PC-3 (cell line): Measurements from ENCODE around the gene DCLRE1C. TPM values are rescaled to one million over a fixed set of nuclear protein-coding genes. Genes with fewer than 3 reads are reported as not detected.

ENCODE experiments used
- ATAC-seq: fragments of 200-7000 bp; cut with Tn5 transposase; 2 replicates; pipeline ENCODE4 v1.9.1; 2020; ENCODE audit warnings: mild to moderate bottlenecking, moderate library complexity
- BruUV-seq: library from RNA; stranded (reverse); fragments of 400-500 nt; replicated peaks from 2 replicates; lab custom pipeline; 2021; lab: Mats Ljungman, UMichigan
- CTCF ChIA-PET: fragments of 300-600 bp; sonication (Branson Sonifier 250); formaldehyde crosslinking; loops from one replicate; lab custom pipeline; 2022; ENCODE audit warnings: antibody characterized with exemption; lab: Charles Lee
- POLR2A ChIA-PET: fragments of 300-600 bp; sonication (Branson Sonifier 250); formaldehyde crosslinking; loops from one replicate; lab custom pipeline; 2022; ENCODE audit warnings: antibody characterized with exemption; ENCODE audit not compliant: unreplicated experiment; lab: Charles Lee
- DNase-seq: peaks from one replicate; pipeline ENCODE4 v3.0.0-alpha.2; 2015
- H2AFZ ChIP-seq: fragments of 300-600 bp; sonication (generic); 2 replicates; pipeline ENCODE4 v1.6.0; 2016; ENCODE audit warnings: antibody characterized with exemption, low read length
- H3F3A ChIP-seq: fragments of 300-600 bp; sonication (generic); one replicate; pipeline ENCODE4 v1.6.0; 2017; ENCODE audit warnings: antibody characterized with exemption, low read length, control low read depth, mild to moderate bottlenecking; ENCODE audit not compliant: unreplicated experiment
- H3K27ac ChIP-seq: fragments of 300-600 bp; sonication (generic); 2 replicates; pipeline ENCODE4 v1.5.1; 2016; ENCODE audit warnings: mild to moderate bottlenecking, low read length
- H3K27me3 ChIP-seq: fragments of 300-600 bp; sonication (generic); 2 replicates; pipeline ENCODE4 v1.6.1; 2016; ENCODE audit warnings: low read length, mixed read lengths
- H3K36me3 ChIP-seq: fragments of 300-600 bp; sonication (generic); 2 replicates; pipeline ENCODE4 v1.6.1; 2016; ENCODE audit warnings: low read depth, mixed run types, low read length, mixed read lengths
- H3K4me1 ChIP-seq: fragments of 300-600 bp; sonication (generic); 2 replicates; pipeline ENCODE4 v1.5.1; 2016; ENCODE audit warnings: low read length; ENCODE audit not compliant: insufficient read depth
- H3K4me2 ChIP-seq: fragments of 300-600 bp; sonication (generic); 2 replicates; pipeline ENCODE4 v1.6.0; 2016; ENCODE audit warnings: low read length
- H3K4me3 ChIP-seq: fragments of 300-600 bp; sonication (generic); 2 replicates; pipeline ENCODE4 v1.5.1; 2016; ENCODE audit warnings: mild to moderate bottlenecking, low read length, mixed read lengths
- H3K79me2 ChIP-seq: fragments of 300-600 bp; sonication (generic); 2 replicates; pipeline ENCODE4 v1.6.1; 2017; ENCODE audit warnings: low read length, mixed read lengths
- H3K9ac ChIP-seq: fragments of 300-600 bp; sonication (generic); 2 replicates; pipeline ENCODE4 v1.6.0; 2016; ENCODE audit warnings: mild to moderate bottlenecking, low read length
- H3K9me2 ChIP-seq: fragments of 300-600 bp; sonication (generic); replicated peaks from 2 replicates; pipeline ENCODE4 v1.6.1; 2016; ENCODE audit warnings: mixed run types, low read length, mixed read lengths
- H3K9me3 ChIP-seq: fragments of 300-600 bp; sonication (generic); 2 replicates; pipeline ENCODE4 v1.6.1; 2016; ENCODE audit warnings: low read length, mixed read lengths
- H4K20me1 ChIP-seq: fragments of 300-600 bp; sonication (generic); 2 replicates; pipeline ENCODE4 v1.6.1; 2016; ENCODE audit warnings: low read length, mixed read lengths
- CTCF ChIP-seq: fragments of 300-600 bp; sonication (generic); conservative IDR thresholded peaks from 2 replicates; pipeline ENCODE4 v1.5.1; 2017; ENCODE audit warnings: antibody characterized with exemption, low read depth, mild to moderate bottlenecking, low read length
- EZH2 ChIP-seq: fragments of 300-600 bp; sonication (generic); IDR thresholded peaks from one replicate; pipeline ENCODE4 v1.6.1; 2017; ENCODE audit warnings: antibody characterized with exemption, mild to moderate bottlenecking, low read length; ENCODE audit not compliant: unreplicated experiment
- EZH2phosphoT487 ChIP-seq: fragments of 300-600 bp; sonication (generic); IDR thresholded peaks from 2 replicates; pipeline ENCODE4 v1.6.1; 2018; ENCODE audit warnings: mild to moderate bottlenecking, antibody characterized with exemption, low read length, borderline replicate concordance
- intact Hi-C: fragments of 100-400 bp; cut with micrococcal nuclease; formaldehyde crosslinking; loops from 2 replicates; pipeline ENCODE4 v1.9.0; 2023
- total RNA-seq: library from RNA; depleted of rRNA; stranded (reverse); fragments of >200 nt; gene quantifications from 2 replicates; pipeline ENCODE4 v1.2.3, GENCODE V29; 2014

DCLRE1C gene
- total RNA-seq, 1 experiment from 2014 or later, result 9.8 TPM

GRCh38 chr10:14936584-14936983 is 17.3 kb downstream of the DCLRE1C start:
- ChIA-PET CTCF (no interaction called here), POLR2A (no interaction called here)
- ATAC-seq, result no peak
- Histone ChIP-seq H3K27ac (no peak overlapping the region), H3K9ac (no peak overlapping the region), H3K9me3 (no peaks in the 10 kb centered on the region), H3K79me2 (no peaks in the 10 kb centered on the region), H2AFZ (no peak overlapping the region), H3K4me2 (no peak overlapping the region), H3F3A (no peaks in the 10 kb centered on the region), H3K27me3 (no peaks in the 10 kb centered on the region), H3K36me3 (no peaks in the 10 kb centered on the region), H3K4me3 (no peak overlapping the region), H4K20me1 (no peaks in the 10 kb centered on the region), H3K4me1 (no peaks in the 10 kb centered on the region), H3K9me2 (no peaks in the 10 kb centered on the region)
- intact Hi-C loops, result no loop called here
- TF ChIP-seq EZH2phosphoT487, result no peak
- no peak for TF ChIP-seq EZH2
- TF ChIP-seq CTCF, result no peak
- no peak for DNase-seq
- no TSS peak for BruUV-seq

GRCh38 chr10:14930610-14931009 is 23.3 kb downstream of the DCLRE1C start:
- no peaks in the 10 kb centered on the region for H3K79me2 ChIP-seq

More at GRCh38 chr10:14930610-14931009, 23.3 kb downstream of the DCLRE1C start:
- H3K4me3 ChIP-seq, result no peak overlapping the region
- CTCF ChIA-PET, result no interaction called here
- no peak for TF ChIP-seq CTCF
- no peak for TF ChIP-seq EZH2phosphoT487
- no peak for TF ChIP-seq EZH2
- no peaks in the 10 kb centered on the region for H4K20me1 ChIP-seq
- no peak overlapping the region for H3K4me2 ChIP-seq
- H3K9ac ChIP-seq, result no peak overlapping the region
- POLR2A ChIA-PET, result no interaction called here
- H3K27me3 ChIP-seq, result no peaks in the 10 kb centered on the region
- ATAC-seq (no peak), DNase-seq (no peak)
- H3K9me3 ChIP-seq, result no peaks in the 10 kb centered on the region
- no peak overlapping the region for H3K27ac ChIP-seq
- H2AFZ ChIP-seq, result no peak overlapping the region
- no TSS peak for BruUV-seq
- H3F3A ChIP-seq, result no peaks in the 10 kb centered on the region
- H3K36me3 ChIP-seq, result peaks cover 2% of the 10 kb centered on the region; the same call in 1 of the 2 replicates
- intact Hi-C loops, result no loop called here
- H3K4me1 ChIP-seq, result no peaks in the 10 kb centered on the region
- H3K9me2 ChIP-seq, result no peaks in the 10 kb centered on the region
